ENCODE data around the gene POLR2B.

Gene POLR2B

GRCh38 chr4:56972809-56973208 lies 5.9 kb upstream of the POLR2B start:
- Mint-ChIP-seq H3K9me3 (no peaks in the 10 kb centered on the region), H3K4me1 (ENCODE audit: low read depth in 2 of 2) (peaks cover 23 to 35% of the 10 kb centered on the region in 2 donors), H3K27ac (no peak overlapping the region), H3K27me3 (no peaks in the 10 kb centered on the region), H3K36me3 (ENCODE audit: insufficient read depth) (peaks cover 78% of the 10 kb centered on the region), H3K4me3 (no peak overlapping the region)
- no peak for DNase-seq
- ATAC-seq (replicated peaks), result no peak

DNA sequence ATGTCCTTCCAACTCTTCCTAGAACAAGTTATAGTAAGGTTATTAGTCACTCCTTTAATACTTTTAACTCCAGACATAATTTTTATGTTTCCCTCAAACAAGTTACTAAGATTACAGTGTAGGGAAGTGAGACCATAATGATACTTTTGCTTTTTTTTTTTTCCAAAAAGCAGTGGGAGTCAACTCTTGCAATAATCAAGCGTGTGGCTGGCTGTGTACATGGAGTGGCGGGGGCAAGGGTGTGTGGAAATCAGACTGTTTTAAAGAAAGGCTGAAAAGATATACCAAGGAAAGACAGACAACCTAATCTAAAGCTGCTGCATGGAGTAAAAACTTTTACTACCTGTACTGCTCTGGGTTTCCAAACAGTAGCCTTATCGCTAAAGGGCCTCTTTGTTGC lies 5.4 kb upstream of the POLR2B start:
- Mint-ChIP-seq H3K36me3 (ENCODE audit: insufficient read depth) (peaks cover 79% of the 10 kb centered on the region), H3K27ac (no peak overlapping the region), H3K9me3 (no peaks in the 10 kb centered on the region), H3K4me1 (ENCODE audit: low read depth in 2 of 2) (peaks cover 24 to 39% of the 10 kb centered on the region in 2 donors), H3K4me3 (no peak overlapping the region), H3K27me3 (no peaks in the 10 kb centered on the region)
- no peak for ATAC-seq (replicated peaks)
- DNase-seq, result no peak

- Mint-ChIP-seq H3K4me3 (peak overlapping the region; percentile 100), H3K9me3 (no peaks in the 10 kb centered on the region), H3K4me1 (ENCODE audit: low read depth in 2 of 2) (peaks cover 38 to 53% of the 10 kb centered on the region in 2 donors), H3K27me3 (no peaks in the 10 kb centered on the region), H3K27ac (peak overlapping the region; percentile 58 to 99), H3K36me3 (ENCODE audit: insufficient read depth) (peaks cover 68% of the 10 kb centered on the region)
- ATAC-seq (replicated peaks) (no peak), DNase-seq (no peak)
Observed at GRCh38 chr4:56976283-56976836, 2.3 kb upstream of the POLR2B start.

GRCh38 chr4:56976837-56977320 lies 1.8 kb upstream of the POLR2B start:
- Mint-ChIP-seq H3K36me3 (ENCODE audit: insufficient read depth) (peaks cover 63% of the 10 kb centered on the region), H3K27me3 (no peaks in the 10 kb centered on the region), H3K4me1 (ENCODE audit: low read depth in 2 of 2) (peaks cover 40 to 55% of the 10 kb centered on the region in 2 donors), H3K4me3 (peak overlapping the region; percentile 100), H3K27ac (peak overlapping the region; percentile 99), H3K9me3 (no peaks in the 10 kb centered on the region)
- ATAC-seq (replicated peaks) (peak; percentile 40), DNase-seq (peak; percentile 24 to 47 (median 43))

GRCh38 chr4:56977321-56978012 lies 1.2 kb upstream of the POLR2B start, which contains the start of gene NOA1:
TSS of gene NOA1 (minus strand) at chr4:56977606. CDS start at chr4:56977585, 21 bp downstream.
- ATAC-seq (replicated peaks), result peak; percentile 79
- peaks cover 45 to 60% of the 10 kb centered on the region in 2 donors for H3K4me1 Mint-ChIP-seq (ENCODE audit: low read depth in 2 of 2)
- H3K27me3 Mint-ChIP-seq, result no peaks in the 10 kb centered on the region
- peaks cover 61% of the 10 kb centered on the region for H3K36me3 Mint-ChIP-seq (ENCODE audit: insufficient read depth)
- no peaks in the 10 kb centered on the region for H3K9me3 Mint-ChIP-seq
- peak; percentile 97 to 99 (median 98) for DNase-seq
- H3K27ac Mint-ChIP-seq, result peak within 1 kb of the TSS; percentile 99
- H3K4me3 Mint-ChIP-seq, result peak within 1 kb of the TSS; percentile 100

DNA sequence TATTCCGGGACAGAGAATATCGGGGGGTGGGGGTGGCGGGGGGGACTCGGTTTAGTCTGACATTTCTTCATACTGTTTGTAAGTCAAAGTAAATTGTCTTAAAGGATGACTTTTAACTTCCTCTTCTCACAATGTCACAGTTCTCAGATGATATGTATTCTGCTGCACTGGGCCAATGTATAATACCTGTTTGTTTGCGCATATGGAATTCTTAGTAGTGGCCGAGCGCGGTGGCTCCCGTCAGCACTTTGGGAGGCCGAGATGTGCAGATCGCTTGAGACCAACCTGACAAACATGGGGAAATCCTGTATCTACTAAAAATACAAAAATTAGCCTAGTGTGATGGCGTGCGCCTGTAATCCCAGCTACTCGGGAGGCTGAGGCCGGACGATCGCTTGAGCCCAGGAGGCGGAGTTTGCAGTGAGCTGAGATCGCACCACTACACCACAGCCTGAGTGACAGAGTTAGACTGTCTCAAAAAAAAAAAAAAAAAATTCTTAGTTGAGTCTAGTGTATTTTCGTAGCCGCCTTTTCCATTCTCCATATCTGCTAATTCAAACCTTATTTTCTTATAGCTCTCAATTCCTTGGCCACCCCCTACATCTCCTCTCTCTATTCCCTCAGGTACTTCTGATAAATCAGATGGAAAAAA lies 851 bp downstream of the POLR2B start:
- peak overlapping the region; percentile 99 for H3K27ac Mint-ChIP-seq
- H3K36me3 Mint-ChIP-seq (ENCODE audit: insufficient read depth), result peaks cover 48% of the 10 kb centered on the region
- ATAC-seq (replicated peaks) (peak; percentile 10), DNase-seq (peak; percentile 18 to 38 (median 37))
- H3K9me3 Mint-ChIP-seq, result no peaks in the 10 kb centered on the region
- H3K4me1 Mint-ChIP-seq (ENCODE audit: low read depth in 2 of 2), result peaks cover 51 to 72% of the 10 kb centered on the region in 2 donors
- H3K4me3 Mint-ChIP-seq, result peak overlapping the region; percentile 100
- H3K27me3 Mint-ChIP-seq, result no peaks in the 10 kb centered on the region

DNA sequence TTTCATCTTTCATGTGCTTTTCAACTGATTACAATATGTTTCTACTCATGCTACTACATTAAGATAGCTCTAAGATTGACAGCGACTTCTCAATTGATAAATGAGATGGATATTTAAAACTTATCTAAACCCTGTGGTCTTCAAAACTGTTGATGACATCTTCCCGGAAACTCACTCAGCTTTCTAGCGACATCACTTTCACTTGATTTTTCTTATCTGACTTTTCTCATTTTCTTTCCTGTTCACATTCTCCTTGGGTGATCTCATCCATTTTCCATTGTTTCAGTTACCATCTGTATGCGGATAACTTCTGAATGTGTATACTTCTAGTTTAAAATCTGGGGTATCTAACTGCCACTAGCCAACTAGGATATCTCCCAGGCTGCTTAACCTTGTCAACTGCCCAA lies 3.1 kb downstream of the POLR2B start:
- Mint-ChIP-seq H3K27ac (peak overlapping the region; percentile 30 to 54), H3K27me3 (no peaks in the 10 kb centered on the region), H3K4me1 (ENCODE audit: low read depth in 2 of 2) (peaks cover 43 to 69% of the 10 kb centered on the region in 2 donors), H3K4me3 (peak overlapping the region; percentile 51 to 100), H3K36me3 (ENCODE audit: insufficient read depth) (peaks cover 52% of the 10 kb centered on the region), H3K9me3 (no peaks in the 10 kb centered on the region)
- ATAC-seq (replicated peaks), result no peak
- DNase-seq, result no peak

DNA sequence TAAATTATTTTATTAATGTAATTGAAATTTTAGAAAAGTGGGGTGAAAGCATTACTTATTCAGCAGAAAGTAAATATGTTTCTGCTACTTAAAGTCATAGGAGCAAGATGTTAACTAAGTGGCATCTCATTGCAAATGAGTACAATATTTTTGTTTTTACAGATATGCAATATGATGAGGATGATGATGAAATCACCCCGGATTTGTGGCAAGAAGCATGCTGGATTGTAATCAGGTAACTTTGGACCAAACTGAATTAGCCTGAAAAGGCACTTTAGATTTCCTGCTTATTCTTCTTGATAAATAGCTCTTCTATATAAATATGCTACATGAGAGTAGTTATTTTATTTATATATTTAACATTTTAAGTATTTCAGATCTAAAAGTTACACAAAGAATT lies 7.5 kb downstream of the POLR2B start:
- Mint-ChIP-seq H3K4me3 (no peak overlapping the region), H3K27me3 (no peaks in the 10 kb centered on the region), H3K4me1 (ENCODE audit: low read depth in 2 of 2) (peaks cover 29 to 52% of the 10 kb centered on the region in 2 donors), H3K36me3 (ENCODE audit: insufficient read depth) (peaks cover 52% of the 10 kb centered on the region), H3K9me3 (no peaks in the 10 kb centered on the region), H3K27ac (no peak overlapping the region)
- DNase-seq (no peak), ATAC-seq (replicated peaks) (no peak)

GRCh38 chr4:56986952-56987351 lies 8.3 kb downstream of the POLR2B start:
- Mint-ChIP-seq H3K27me3 (no peaks in the 10 kb centered on the region), H3K9me3 (no peaks in the 10 kb centered on the region), H3K27ac (no peak overlapping the region), H3K36me3 (ENCODE audit: insufficient read depth) (peaks cover 59% of the 10 kb centered on the region), H3K4me1 (ENCODE audit: low read depth in 2 of 2) (peaks cover 29 to 51% of the 10 kb centered on the region in 2 donors), H3K4me3 (no peak overlapping the region)
- no peak for DNase-seq
- no peak for ATAC-seq (replicated peaks)

DNA sequence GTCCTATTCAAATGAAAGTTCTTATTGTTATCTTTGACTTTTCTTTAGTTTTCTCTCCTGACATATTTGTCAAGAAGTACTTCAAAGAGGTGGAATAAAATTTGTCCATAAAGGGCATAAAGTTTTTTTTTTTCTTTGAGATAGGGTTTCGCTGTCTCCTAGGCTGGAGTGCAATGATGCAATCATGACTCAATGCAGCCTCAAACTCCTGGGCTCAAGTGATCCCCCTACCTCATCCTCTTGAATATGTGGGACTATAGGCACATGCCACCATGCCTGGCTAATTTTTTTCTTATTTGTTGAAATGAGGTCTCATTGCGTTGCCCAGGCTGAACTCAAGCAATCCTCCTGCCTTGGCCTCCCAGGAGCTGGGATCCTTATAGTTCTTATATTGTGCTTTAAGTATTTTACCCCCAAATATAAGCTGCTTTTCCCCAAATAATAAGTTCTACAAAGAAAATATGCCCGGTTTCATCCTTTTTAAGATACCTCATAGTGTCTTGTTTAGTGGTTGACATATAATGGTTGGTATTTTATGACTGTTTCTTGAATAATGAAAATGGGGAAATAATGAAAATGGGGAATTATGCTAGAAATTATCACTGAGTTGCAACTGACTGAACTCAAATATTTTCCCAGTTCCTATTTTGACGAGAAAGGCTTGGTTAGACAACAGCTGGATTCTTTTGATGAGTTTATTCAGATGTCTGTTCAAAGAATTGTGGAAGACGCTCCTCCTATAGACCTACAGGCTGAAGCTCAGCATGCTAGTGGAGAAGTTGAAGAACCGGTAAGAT lies 11.6 kb downstream of the POLR2B start:
- no peaks in the 10 kb centered on the region for H3K9me3 Mint-ChIP-seq
- DNase-seq (no peak), ATAC-seq (replicated peaks) (no peak)
- no peaks in the 10 kb centered on the region for H3K27me3 Mint-ChIP-seq
- peaks cover 12 to 32% of the 10 kb centered on the region in 2 donors for H3K4me1 Mint-ChIP-seq (ENCODE audit: low read depth in 2 of 2)
- H3K36me3 Mint-ChIP-seq (ENCODE audit: insufficient read depth), result peaks cover 83% of the 10 kb centered on the region
- H3K4me3 Mint-ChIP-seq, result peak overlapping the region in 1 of 2 donors; percentile 18
- H3K27ac Mint-ChIP-seq, result peak overlapping the region; percentile 9 to 44

GRCh38 chr4:56995525-56995924 lies 16.8 kb downstream of the POLR2B start:
- H3K27me3 Mint-ChIP-seq, result no peaks in the 10 kb centered on the region
- H3K36me3 Mint-ChIP-seq (ENCODE audit: insufficient read depth), result peaks cover 98% of the 10 kb centered on the region
- DNase-seq (no peak), ATAC-seq (replicated peaks) (no peak)
- H3K9me3 Mint-ChIP-seq, result no peaks in the 10 kb centered on the region
- peaks cover 11 to 46% of the 10 kb centered on the region in 2 donors for H3K4me1 Mint-ChIP-seq (ENCODE audit: low read depth in 2 of 2)
- peak overlapping the region in 1 of 2 donors; percentile 62 for H3K27ac Mint-ChIP-seq
- no peak overlapping the region for H3K4me3 Mint-ChIP-seq

DNA sequence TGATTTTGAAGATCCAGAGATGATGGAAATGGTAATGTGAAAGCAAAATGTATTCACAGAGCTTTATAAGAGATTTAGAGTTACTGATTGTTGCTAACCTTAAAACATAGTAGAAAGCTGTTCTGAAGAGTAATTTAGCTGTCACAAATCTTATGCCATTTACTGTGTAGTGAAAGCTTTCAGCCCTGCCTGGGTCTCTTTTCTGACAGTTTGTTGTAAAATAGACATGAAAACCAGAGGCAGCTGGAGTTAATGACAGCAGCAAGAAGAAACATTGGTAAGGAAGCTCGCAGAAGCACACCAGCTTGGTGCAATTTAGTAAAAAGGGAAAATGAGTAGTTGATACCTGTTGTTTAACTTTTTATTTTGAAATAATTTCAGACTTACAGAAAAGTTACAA lies 21.1 kb downstream of the POLR2B start:
- Mint-ChIP-seq H3K27ac (no peak overlapping the region), H3K36me3 (ENCODE audit: insufficient read depth) (peaks cover 97% of the 10 kb centered on the region), H3K9me3 (no peaks in the 10 kb centered on the region), H3K27me3 (no peaks in the 10 kb centered on the region), H3K4me1 (ENCODE audit: low read depth in 2 of 2) (peaks cover 2 to 28% of the 10 kb centered on the region in 2 donors), H3K4me3 (no peak overlapping the region)
- no peak for DNase-seq
- no peak for ATAC-seq (replicated peaks)

DNA sequence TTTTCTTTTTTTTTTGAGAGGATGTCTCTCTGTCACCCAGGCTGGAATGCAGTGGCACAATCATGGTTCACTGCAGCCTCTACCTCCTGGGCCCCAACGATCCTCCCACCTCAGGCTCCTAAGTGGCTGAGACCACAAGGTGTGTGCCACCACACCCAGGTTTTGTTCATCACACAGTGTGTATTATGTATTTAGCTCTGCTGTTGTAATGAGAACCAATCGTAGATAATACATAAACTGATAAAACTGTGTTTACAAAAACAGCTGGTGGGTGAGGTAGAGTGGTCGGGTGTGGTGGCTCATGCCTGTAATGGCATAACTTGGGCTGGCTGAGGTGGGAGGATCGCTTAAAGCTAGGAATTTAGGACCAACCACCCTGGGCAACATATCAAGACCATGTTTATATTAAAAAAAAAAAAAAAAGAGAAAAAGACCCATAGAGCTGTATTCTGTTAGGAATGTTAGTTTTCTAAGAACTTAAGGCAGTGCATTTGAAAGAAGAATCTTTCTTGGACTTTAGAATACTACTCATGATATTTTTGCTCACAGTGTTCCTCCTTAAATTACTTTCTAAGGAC lies 34.9 kb downstream of the POLR2B start:
- DNase-seq (no peak), ATAC-seq (replicated peaks) (no peak)
- Mint-ChIP-seq H3K27me3 (no peaks in the 10 kb centered on the region), H3K36me3 (ENCODE audit: insufficient read depth) (peaks cover 93% of the 10 kb centered on the region), H3K4me3 (no peak overlapping the region), H3K27ac (peak overlapping the region in 1 of 2 donors; percentile 49), H3K4me1 (ENCODE audit: low read depth in 2 of 2) (peaks cover 2 to 13% of the 10 kb centered on the region in 2 donors), H3K9me3 (no peaks in the 10 kb centered on the region)

All from effector memory CD8-positive, alpha-beta T cell (primary cell).